ENCODE data around the gene BSDC1. TPM values are rescaled to one million over a fixed set of nuclear protein-coding genes. Genes with fewer than 3 reads are reported as not detected.

Gene BSDC1
- polyA plus RNA-seq, 1 experiment: 45.3 TPM

GRCh38 chr1:32341186-32341757, 53.0 kb downstream of the BSDC1 start:
- H3K27me3 ChIP-seq (ENCODE audit: control insufficient read depth, insufficient read depth, low read length): no peaks in the 10 kb centered on the region
- no peak for TF ChIP-seq CTCF (IDR thresholded peaks at IDR 0.05; ENCODE audit: low read depth, low read length)
- ChIA-PET POLR2A (no interaction called here), CTCF (interaction anchor here (1.0 kb wide), 2 partner anchors 10 to 126 kb away, joined by 3 read pairs; no protein-coding TSS in a partner anchor)
- no peaks in the 10 kb centered on the region; the same call in 1 of the 2 replicates for H3K9me3 ChIP-seq (ENCODE audit: control insufficient read depth, insufficient read depth, low read length)
- DNase-seq (ENCODE audit: low read depth, low spot score): no peak
- H3K27ac ChIP-seq (ENCODE audit: low read depth, low read length): no peak overlapping the region
- H3K4me3 ChIP-seq (ENCODE audit: low read depth, low read length): no peak overlapping the region

- Histone ChIP-seq H3K27ac (ENCODE audit: low read depth, low read length) (no peak overlapping the region), H3K27me3 (ENCODE audit: control insufficient read depth, insufficient read depth, low read length) (no peaks in the 10 kb centered on the region), H3K9me3 (ENCODE audit: control insufficient read depth, insufficient read depth, low read length) (no peaks in the 10 kb centered on the region; the same call in 1 of the 2 replicates), H3K4me3 (ENCODE audit: low read depth, low read length) (no peak overlapping the region)
- ChIA-PET POLR2A (interaction anchor here (0.6 kb wide), 1 partner anchor 129 kb away, joined by 3 read pairs; no protein-coding TSS in a partner anchor), CTCF (no interaction called here)
- DNase-seq (ENCODE audit: low read depth, low spot score): no peak
- no peak for TF ChIP-seq CTCF (IDR thresholded peaks at IDR 0.05; ENCODE audit: low read depth, low read length)
Observed at GRCh38 chr1:32339363-32339978, 54.8 kb downstream of the BSDC1 start.

GRCh38 chr1:32338637-32339145, 55.5 kb downstream of the BSDC1 start:
- Histone ChIP-seq H3K4me3 (ENCODE audit: low read depth, low read length) (no peak overlapping the region), H3K27me3 (ENCODE audit: control insufficient read depth, insufficient read depth, low read length) (no peaks in the 10 kb centered on the region), H3K27ac (ENCODE audit: low read depth, low read length) (no peak overlapping the region), H3K9me3 (ENCODE audit: control insufficient read depth, insufficient read depth, low read length) (no peaks in the 10 kb centered on the region; the same call in 1 of the 2 replicates)
- ChIA-PET CTCF (no interaction called here), POLR2A (interaction anchor here (0.6 kb wide), 1 partner anchor 128 kb away, joined by 3 read pairs; no protein-coding TSS in a partner anchor)
- no peak for DNase-seq (ENCODE audit: low read depth, low spot score)
- TF ChIP-seq CTCF (IDR thresholded peaks at IDR 0.05; ENCODE audit: low read depth, low read length): no peak

GRCh38 chr1:32337855-32338636, 56.2 kb downstream of the BSDC1 start:
- no peak overlapping the region for H3K27ac ChIP-seq (ENCODE audit: low read depth, low read length)
- H3K4me3 ChIP-seq (ENCODE audit: low read depth, low read length): no peak overlapping the region
- POLR2A ChIA-PET: interaction anchor here (3.0 kb wide), 1 partner anchor 15 kb away, joined by 83 read pairs; no protein-coding TSS in a partner anchor
- CTCF ChIA-PET: no interaction called here
- no peaks in the 10 kb centered on the region for H3K27me3 ChIP-seq (ENCODE audit: control insufficient read depth, insufficient read depth, low read length)
- H3K9me3 ChIP-seq (ENCODE audit: control insufficient read depth, insufficient read depth, low read length): no peaks in the 10 kb centered on the region; the same call in 1 of the 2 replicates
- no peak for DNase-seq (ENCODE audit: low read depth, low spot score)
- TF ChIP-seq CTCF (IDR thresholded peaks at IDR 0.05; ENCODE audit: low read depth, low read length): no peak

Data from AG04450 (cell line).